Adrenal gland (tissue), 12 donors: ENCODE measurements around the gene PRKG1. TPM values are rescaled to one million over a fixed set of nuclear protein-coding genes. Genes with fewer than 3 reads are reported as not detected.
A peak's percentile ranks its signal among the peaks of the same experiment; 100 is the strongest.

Experiments
- DNase-seq, 7 donors: peaks; one replicate each; pipeline ENCODE4 v3.0.0-alpha.2; 2019 to 2020
- H3K27ac ChIP-seq, 5 donors: fragments of 200-600 bp; sonication (generic) in 4 of 5; 1 replicate in 3 of 5; 2 replicates in 2 of 5; pipeline versions ENCODE4 v1.5.1 to v1.8.0; 2016 to 2020; ENCODE audit warnings: mild to moderate bottlenecking in 1 of 5
- H3K27me3 ChIP-seq: fragments of 200-600 bp; 2 replicates; pipeline ENCODE4 v1.8.0; 2021
- H3K36me3 ChIP-seq, 2 donors: fragments of 200-600 bp; replicated peaks in 1 of 2; 1 replicate in 1 of 2; 2 replicates in 1 of 2; pipeline versions ENCODE4 v1.5.1 to v1.8.0; 2018 to 2022
- H3K4me1 ChIP-seq, 2 donors: fragments of 200-600 bp; replicated peaks in 1 of 2; 1 replicate in 1 of 2; 2 replicates in 1 of 2; pipeline versions ENCODE4 v1.5.1 to v1.8.0; 2018 to 2021
- H3K4me3 ChIP-seq, 4 donors: fragments of 200-600 bp; sonication (generic) in 3 of 4; one replicate each; pipeline ENCODE4 v1.5.1; 2016 to 2018
- H3K9me3 ChIP-seq, 3 donors: fragments of 200-600 bp; sonication (generic) in 1 of 3; replicated peaks in 1 of 3; 1 replicate in 2 of 3; 2 replicates in 1 of 3; pipeline versions ENCODE4 v1.5.1 to v1.8.0; 2016 to 2021
- CTCF ChIP-seq, 6 experiments: fragments of 450-650 bp in 4 of 6; fragments of 200-600 bp in 2 of 6; sonication (generic) in 1 of 6; IDR thresholded peaks; 1 replicate in 5 of 6; 2 replicates in 1 of 6; pipeline versions ENCODE4 v1.5.1 to v1.8.0; 2016 to 2021; ENCODE audit warnings: antibody characterized with exemption in 6 of 6, mild to moderate bottlenecking in 2 of 6, moderate library complexity in 1 of 6
- POLR2A ChIP-seq, 2 donors: fragments of 450-650 bp; IDR thresholded peaks; one replicate each; pipeline ENCODE4 v1.6.1; 2017; ENCODE audit warnings: antibody characterized with exemption in 2 of 2, mild to moderate bottlenecking in 2 of 2, moderate library complexity in 1 of 2
- WGBS, 4 donors: extraction: QIAGEN DNeasy Blood & Tissue Kit in 2 of 4; methylation state at CpG; one replicate each; pipeline versions ENCODE4 v1.1.5 to v1.1.7; 2013 to 2017; 5-methylcytosine and 5-hydroxymethylcytosine counted together
- intact Hi-C, 2 donors: fragments of 100-400 bp; cut with DNase I; formaldehyde crosslinking; loops; one replicate each; pipeline versions ENCODE4 v1.14.1 to v1.15.0; 2022 to 2023
- polyA plus RNA-seq, 3 donors: library from polyadenylated mRNA; stranded (reverse); fragments of 200-250 nt in 2 of 3; fragments of 350-450 nt in 1 of 3; fragmentation: Illumina TruSeq in 1 of 3; extraction: RNeasy Lipid Tissue Mini Kit (QIAGEN cat#74804) in 1 of 3; gene quantifications; one replicate each; pipeline ENCODE4 v1.2.3, GENCODE V29; 2013 to 2014
- total RNA-seq, 9 donors: library from RNA; depleted of rRNA in 4 of 9; stranded (reverse); fragments of >200 nt in 4 of 9; fragments of 120-200 nt in 1 of 9; fragmentation: NEBNext Ultra II Directional in 1 of 9; extraction: Animal tissue kit (Norgen Biotek cat#: 25700) in 1 of 9; gene quantifications; one replicate each; pipeline versions ENCODE4 v1.1.0 to v1.2.4, GENCODE V29; 2013 to 2023
- donor health status: healthy with polysubstance abuse.
- donor health status: Bipolar disorder and iron deficiency.
- donor health status: DM: yes; HTN: yes; CAD: no.
- donor health status: DM: no; HTN: no; CAD: no.
- donor health status: DM: no; HTN: no; CAD: no.
- donor health status: DM: yes; HTN: yes; CAD: no.

PRKG1 gene
- total and polyA plus RNA-seq, 12 donors = 6.9 to 104 (median 29.7) TPM

- DNase-seq = peak in 6 of 7 donors; percentile 19 to 74 (median 37)
- WGBS, 4 donors = 55 to 63% (median 58%) methylated on average over 3 of the region's 3 CpGs
- Histone ChIP-seq H3K27me3 (no peaks in the 10 kb centered on the region), H3K4me3 (no peak overlapping the region), H3K9me3 (no peaks in the 10 kb centered on the region), H3K36me3 (no peaks in the 10 kb centered on the region), H3K4me1 (peaks cover 9 to 17% of the 10 kb centered on the region in 2 donors), H3K27ac (peak overlapping the region in 4 of 5 donors; percentile 6 to 68 (median 10))
- TF ChIP-seq CTCF (IDR thresholded peaks at IDR 0.05) = no peak
- no peak for TF ChIP-seq POLR2A (IDR thresholded peaks at IDR 0.05)
- intact Hi-C loops = no loop called here
Observed at GRCh38 chr10:51705774-51706173, 631.5 kb downstream of the PRKG1 start.

- Histone ChIP-seq H3K36me3 (no peaks in the 10 kb centered on the region), H3K9me3 (no peaks in the 10 kb centered on the region), H3K4me1 (peaks cover 9 to 15% of the 10 kb centered on the region in 2 donors), H3K27ac (peak overlapping the region; percentile 10 to 68 (median 37)), H3K4me3 (no peak overlapping the region), H3K27me3 (no peaks in the 10 kb centered on the region)
- DNase-seq = peak; percentile 82 to 98 (median 92)
- TF ChIP-seq POLR2A (IDR thresholded peaks at IDR 0.05) (no peak), CTCF (IDR thresholded peaks at IDR 0.05) (no peak)
- intact Hi-C loops = no loop called here
- 25 to 44% (median 40%) methylated on average over 3 of the region's 3 CpGs for WGBS, 4 donors
Observed at GRCh38 chr10:51706225-51706624, 631.9 kb downstream of the PRKG1 start.

- 89 to 96% (median 91%) methylated on average over 6 of the region's 6 CpGs for WGBS, 4 donors
- Histone ChIP-seq H3K4me1 (peaks cover 9 to 15% of the 10 kb centered on the region in 2 donors), H3K27me3 (no peaks in the 10 kb centered on the region), H3K4me3 (no peak overlapping the region), H3K9me3 (no peaks in the 10 kb centered on the region), H3K36me3 (no peaks in the 10 kb centered on the region), H3K27ac (peak overlapping the region in 1 of 5 donors; percentile 68)
- TF ChIP-seq CTCF (IDR thresholded peaks at IDR 0.05) (no peak), POLR2A (IDR thresholded peaks at IDR 0.05) (no peak)
- no peak for DNase-seq
- intact Hi-C loops = no loop called here
Observed at GRCh38 chr10:51707392-51707791, 633.1 kb downstream of the PRKG1 start.

- intact Hi-C loops = no loop called here
Observed at GRCh38 chr10:51707821-51708424, 633.6 kb downstream of the PRKG1 start.

More at GRCh38 chr10:51707821-51708424, 633.6 kb downstream of the PRKG1 start:
- WGBS, 4 donors = 83 to 94% (median 93%) methylated on average over 5 of the region's 5 CpGs
- Histone ChIP-seq H3K27ac (no peak overlapping the region), H3K4me3 (no peak overlapping the region), H3K27me3 (no peaks in the 10 kb centered on the region), H3K4me1 (peaks cover 9 to 15% of the 10 kb centered on the region in 2 donors), H3K9me3 (no peaks in the 10 kb centered on the region), H3K36me3 (no peaks in the 10 kb centered on the region)
- no peak for DNase-seq
- TF ChIP-seq POLR2A (IDR thresholded peaks at IDR 0.05) (no peak), CTCF (IDR thresholded peaks at IDR 0.05) (no peak)
